A549 (cell line): ENCODE results near the gene TNFAIP8L1. TPM values are rescaled to one million over a fixed set of nuclear protein-coding genes. Genes with fewer than 3 reads are reported as not detected.

Experiments used
- ATAC-seq, 2 experiments: fragments of 200-7000 bp in 1 of 2; fragments of >200 bp in 1 of 2; cut with Nextera tagmentation in 1 of 2; cut with Tn5 transposase in 1 of 2; 3 replicates each; pipeline versions ENCODE4 v1.8.0 to v1.9.1; 2018 to 2020; ENCODE audit warnings: mild to moderate bottlenecking in 1 of 2, moderate library complexity in 1 of 2
- CTCF ChIA-PET: fragments of 300-600 bp; sonication (Branson Sonifier 250); formaldehyde crosslinking; extraction: SDS; loops from one replicate; lab custom pipeline; 2021; ENCODE audit warnings: antibody characterized with exemption, inconsistent platforms; lab: Yijun Ruan, JAX
- POLR2A ChIA-PET: fragments of 350-600 bp; formaldehyde crosslinking; extraction: SDS; loops from one replicate; lab custom pipeline; 2021; ENCODE audit warnings: antibody characterized with exemption, inconsistent platforms; lab: Yijun Ruan, JAX
- DNase-seq, 2 experiments: peaks; one replicate each; pipeline versions ENCODE4 v3.0.0 to v3.0.0-alpha.2; 2011 to 2016; ENCODE audit warnings: low read depth in 1 of 2, low spot score in 1 of 2
- FAIRE-seq: peaks from 2 replicates; lab custom pipeline; 2011; peaks lifted over from hg19 to GRCh38; lab: Jason Lieb, UNC
- H3K27ac ChIP-seq, 2 experiments: fragments of >200 bp; sonication (Bioruptor Twin); formaldehyde crosslinking; 3 replicates each; pipeline ENCODE4 v1.5.1; 2016 to 2017
- H3K4me1 ChIP-seq: fragments of >200 bp; sonication (Bioruptor Twin); formaldehyde crosslinking; 3 replicates; pipeline ENCODE4 v1.6.1; 2016
- H3K4me2 ChIP-seq: fragments of >200 bp; sonication (Bioruptor Twin); formaldehyde crosslinking; 3 replicates; pipeline ENCODE4 v1.6.1; 2016
- H3K4me3 ChIP-seq: fragments of >200 bp; sonication (Bioruptor Twin); formaldehyde crosslinking; 3 replicates; pipeline ENCODE4 v1.5.1; 2016
- H3K9me3 ChIP-seq: fragments of >200 bp; sonication (Bioruptor Twin); formaldehyde crosslinking; 3 replicates; pipeline ENCODE4 v1.6.1; 2016
- CBX2 ChIP-seq: fragments of 200-600 bp; sonication (generic); IDR thresholded peaks from 2 replicates; pipeline ENCODE4 v1.6.1; 2016; ENCODE audit warnings: low read depth, mild to moderate bottlenecking, borderline replicate concordance
- CBX8 ChIP-seq: fragments of 200-600 bp; sonication (generic); IDR thresholded peaks from 2 replicates; pipeline ENCODE4 v1.6.1; 2016
- CHD4 ChIP-seq: fragments of 200-600 bp; sonication (generic); IDR thresholded peaks from 2 replicates; pipeline ENCODE4 v1.6.1; 2016; ENCODE audit warnings: antibody characterized with exemption, mild to moderate bottlenecking, borderline replicate concordance
- EHMT2 ChIP-seq: fragments of 200-600 bp; sonication (generic); IDR thresholded peaks from 2 replicates; pipeline ENCODE4 v1.6.1; 2016; ENCODE audit warnings: antibody characterized with exemption, low read depth, mild to moderate bottlenecking, moderate library complexity
- FOXS1 ChIP-seq: fragments of 250-450 bp; sonication (Bioruptor Pico); IDR thresholded peaks from 2 replicates; pipeline ENCODE4 v1.5.0; 2020; ENCODE audit warnings: mild to moderate bottlenecking, moderate library complexity
- MAX ChIP-seq: IDR thresholded peaks from 2 replicates; pipeline ENCODE4 v1.6.1; 2012
- MAZ ChIP-seq: fragments of 150-350 bp; IDR thresholded peaks from 2 replicates; pipeline ENCODE4 v1.6.1; 2014; ENCODE audit warnings: antibody characterized with exemption, low read depth, low read length, borderline replicate concordance
- MYC ChIP-seq: IDR thresholded peaks from 2 replicates; pipeline ENCODE4 v1.6.1; 2012; ENCODE audit warnings: mild to moderate bottlenecking, inconsistent platforms, low read length, improper control_type of control experiment, borderline replicate concordance
- NPAS2 ChIP-seq: fragments of 250-450 bp; sonication (Bioruptor Pico); IDR thresholded peaks from 2 replicates; pipeline ENCODE4 v1.8.0; 2022; ENCODE audit warnings: mild to moderate bottlenecking, moderate library complexity, borderline replicate concordance
- PHF8 ChIP-seq: fragments of 200-600 bp; sonication (generic); IDR thresholded peaks from 2 replicates; pipeline ENCODE4 v1.6.1; 2016; ENCODE audit warnings: low read depth, mild to moderate bottlenecking, antibody characterized with exemption, moderate library complexity, borderline replicate concordance
- RAD21 ChIP-seq, 2 experiments: fragments of >200 bp in 1 of 2; sonication (Bioruptor Twin) in 1 of 2; formaldehyde crosslinking in 1 of 2; IDR thresholded peaks in 1 of 2; conservative IDR thresholded peaks in 1 of 2; 2 replicates in 1 of 2; 3 replicates in 1 of 2; pipeline ENCODE4 v1.6.1; 2012 to 2018; ENCODE audit warnings: inconsistent platforms in 1 of 2
- SMC3 ChIP-seq: fragments of >200 bp; sonication (Bioruptor Twin); formaldehyde crosslinking; IDR thresholded peaks from 3 replicates; pipeline ENCODE4 v1.6.1; 2018; ENCODE audit warnings: inconsistent platforms
- SREBF2 ChIP-seq: fragments of 450-650 bp; IDR thresholded peaks from 2 replicates; pipeline ENCODE4 v1.6.1; 2014; ENCODE audit warnings: mild to moderate bottlenecking, moderate library complexity
- TFCP2L1 ChIP-seq: fragments of 250-450 bp; sonication (Bioruptor Pico); IDR thresholded peaks from 2 replicates; pipeline ENCODE4 v1.5.0; 2021; ENCODE audit warnings: mild to moderate bottlenecking
- TP53 ChIP-seq: fragments of 250-450 bp; sonication (Bioruptor Pico); IDR thresholded peaks from 2 replicates; pipeline ENCODE4 v1.5.0; 2021; ENCODE audit warnings: mild to moderate bottlenecking, moderate library complexity
- USF2 ChIP-seq: fragments of 450-650 bp; IDR thresholded peaks from 2 replicates; pipeline ENCODE4 v1.6.1; 2014; ENCODE audit warnings: antibody characterized with exemption
- ZNF302 ChIP-seq: fragments of 250-450 bp; sonication (Bioruptor Pico); IDR thresholded peaks from 2 replicates; pipeline ENCODE4 v1.9.0; 2021; ENCODE audit warnings: inconsistent platforms, mild to moderate bottlenecking, moderate library complexity
- WGBS: methylation state at CpG from one replicate; pipeline ENCODE4 v1.1.6; 2017; ENCODE audit errors: missing lambda C conversion rate; 5-methylcytosine and 5-hydroxymethylcytosine counted together
- polyA plus RNA-seq, 4 experiments: library from polyadenylated mRNA; depleted of rRNA in 3 of 4; stranded (reverse); fragments of >200 nt; fragmentation: RNase III in 1 of 4; extraction: RNeasy Plus Mini Kit Qiagen cat#74134 plus additional on column Dnase treatment in 1 of 4; gene quantifications; 2 replicates in 3 of 4; 3 replicates in 1 of 4; pipeline ENCODE4 v1.2.3, GENCODE V29; 2011 to 2017
- TF ChIP-seq, protein P1 (sequence below): fragments of 250-450 bp; sonication (Bioruptor Pico); IDR thresholded peaks from 2 replicates; pipeline ENCODE4 v1.5.0; 2021; ENCODE audit warnings: mild to moderate bottlenecking, moderate library complexity, borderline replicate concordance
- TF ChIP-seq, protein P2 (sequence below): fragments of >200 bp; sonication (Bioruptor Twin); formaldehyde crosslinking; IDR thresholded peaks from 3 replicates; pipeline ENCODE4 v1.5.1; 2016
- TF ChIP-seq, protein P3 (sequence below): fragments of 250-450 bp; sonication (Bioruptor Pico); IDR thresholded peaks from 2 replicates; pipeline ENCODE4 v1.5.0; 2020; ENCODE audit warnings: low read depth, mild to moderate bottlenecking, moderate library complexity

The TNFAIP8L1 gene
- polyA plus RNA-seq, 2 of the 4 experiments (the other 2 are of a cell fraction) = 3.2 to 5.9 TPM

- Histone ChIP-seq H3K4me1 (peaks cover 33% of the 10 kb centered on the region), H3K4me2 (peak overlapping the region; percentile 92), H3K4me3 (peak overlapping the region; percentile 48), H3K9me3 (no peaks in the 10 kb centered on the region), H3K27ac (peak overlapping the region; percentile 81 to 92)
- ATAC-seq = peak; percentile 37 to 62; a peak in 3 of 6 replicates
- TF ChIP-seq SREBF2 (no peak), TFCP2L1 (no peak), SMC3 (peak; percentile 76), EHMT2 (no peak), PHF8 (no peak), ZNF302 (CRISPR knock-in tag) (no peak), RAD21 (conservative IDR thresholded peaks at IDR 0.05 in 1 of 2, IDR thresholded peaks at IDR 0.05 in 1 of 2) (peak; percentile 71 to 90), MAZ (no peak), MYC (no peak), FOXS1 (CRISPR knock-in tag) (no peak)
- TF ChIP-seq, protein P1, sequence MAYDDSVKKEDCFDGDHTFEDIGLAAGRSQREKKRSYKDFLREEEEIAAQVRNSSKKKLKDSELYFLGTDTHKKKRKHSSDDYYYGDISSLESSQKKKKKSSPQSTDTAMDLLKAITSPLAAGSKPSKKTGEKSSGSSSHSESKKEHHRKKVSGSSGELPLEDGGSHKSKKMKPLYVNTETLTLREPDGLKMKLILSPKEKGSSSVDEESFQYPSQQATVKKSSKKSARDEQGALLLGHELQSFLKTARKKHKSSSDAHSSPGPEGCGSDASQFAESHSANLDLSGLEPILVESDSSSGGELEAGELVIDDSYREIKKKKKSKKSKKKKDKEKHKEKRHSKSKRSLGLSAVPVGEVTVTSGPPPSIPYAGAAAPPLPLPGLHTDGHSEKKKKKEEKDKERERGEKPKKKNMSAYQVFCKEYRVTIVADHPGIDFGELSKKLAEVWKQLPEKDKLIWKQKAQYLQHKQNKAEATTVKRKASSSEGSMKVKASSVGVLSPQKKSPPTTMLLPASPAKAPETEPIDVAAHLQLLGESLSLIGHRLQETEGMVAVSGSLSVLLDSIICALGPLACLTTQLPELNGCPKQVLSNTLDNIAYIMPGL (CRISPR knock-in tag) = no peak
- TF ChIP-seq, protein P2, sequence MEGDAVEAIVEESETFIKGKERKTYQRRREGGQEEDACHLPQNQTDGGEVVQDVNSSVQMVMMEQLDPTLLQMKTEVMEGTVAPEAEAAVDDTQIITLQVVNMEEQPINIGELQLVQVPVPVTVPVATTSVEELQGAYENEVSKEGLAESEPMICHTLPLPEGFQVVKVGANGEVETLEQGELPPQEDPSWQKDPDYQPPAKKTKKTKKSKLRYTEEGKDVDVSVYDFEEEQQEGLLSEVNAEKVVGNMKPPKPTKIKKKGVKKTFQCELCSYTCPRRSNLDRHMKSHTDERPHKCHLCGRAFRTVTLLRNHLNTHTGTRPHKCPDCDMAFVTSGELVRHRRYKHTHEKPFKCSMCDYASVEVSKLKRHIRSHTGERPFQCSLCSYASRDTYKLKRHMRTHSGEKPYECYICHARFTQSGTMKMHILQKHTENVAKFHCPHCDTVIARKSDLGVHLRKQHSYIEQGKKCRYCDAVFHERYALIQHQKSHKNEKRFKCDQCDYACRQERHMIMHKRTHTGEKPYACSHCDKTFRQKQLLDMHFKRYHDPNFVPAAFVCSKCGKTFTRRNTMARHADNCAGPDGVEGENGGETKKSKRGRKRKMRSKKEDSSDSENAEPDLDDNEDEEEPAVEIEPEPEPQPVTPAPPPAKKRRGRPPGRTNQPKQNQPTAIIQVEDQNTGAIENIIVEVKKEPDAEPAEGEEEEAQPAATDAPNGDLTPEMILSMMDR = peak; percentile 84
- POLR2A ChIA-PET = interaction anchor here (0.7 kb wide), 1 partner anchor 59 kb away, joined by 3 read pairs; no protein-coding TSS in a partner anchor
- FAIRE-seq = no peak
- WGBS = 0% methylated on average over 1 of the region's 43 CpGs
- CTCF ChIA-PET = interaction anchor here (0.6 to 3.4 kb wide), 37 partner anchors 9 to 266 kb away, joined by 3 to 118 read pairs (median 6); partner anchors contain the start of genes HDGFL2 and SEMA6B
- peak; percentile 34 to 65 for DNase-seq
Observed at GRCh38 chr19:4636151-4636717, 3.1 kb upstream of the TNFAIP8L1 start.

GRCh38 chr19:4636761-4637160 is 2.6 kb upstream of the TNFAIP8L1 start:
- CTCF ChIA-PET = interaction anchor here (0.6 to 3.4 kb wide), 34 partner anchors 8 to 267 kb away, joined by 3 to 118 read pairs (median 6); partner anchors contain the start of genes HDGFL2 and SEMA6B
- ATAC-seq = no peak
- peaks cover 33% of the 10 kb centered on the region for H3K4me1 ChIP-seq

DNA sequence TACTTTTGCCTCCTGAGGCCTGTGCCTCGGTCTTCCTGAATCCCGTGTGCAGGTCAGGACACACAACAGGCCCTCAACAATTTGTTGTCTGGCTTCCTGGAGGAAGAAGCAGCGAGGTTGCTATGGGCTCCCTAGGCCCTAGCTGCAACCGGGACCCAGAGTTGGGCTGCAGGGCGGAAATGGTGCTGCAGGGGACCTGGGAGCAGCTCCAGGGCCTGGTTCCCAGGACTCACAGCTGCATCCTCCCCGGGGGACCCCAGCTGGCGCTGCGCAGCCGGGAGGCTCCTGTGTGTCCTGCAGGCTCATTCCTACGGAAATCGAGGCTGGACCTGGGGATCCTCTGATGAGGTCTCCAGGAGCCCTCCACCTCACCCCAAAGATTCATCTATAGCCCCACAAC is 999 bp upstream of the TNFAIP8L1 start:
- DNase-seq = no peak
- CTCF ChIA-PET = interaction anchor here (0.6 to 3.4 kb wide), 9 partner anchors 10 to 114 kb away, joined by 3 to 118 read pairs (median 16); no protein-coding TSS in a partner anchor
- 93% methylated on average over 4 of the region's 11 CpGs for WGBS
- H3K27ac ChIP-seq = peak overlapping the region; percentile 79 to 93
- TF ChIP-seq TP53 (CRISPR knock-in tag) (no peak), SMC3 (no peak), CBX8 (no peak), USF2 (no peak)
- TF ChIP-seq, all 56 proteins: peak for 0
- POLR2A ChIA-PET = no interaction called here
- no peak overlapping the region for H3K4me3 ChIP-seq
- no peaks in the 10 kb centered on the region for H3K9me3 ChIP-seq
- ATAC-seq (no peak), FAIRE-seq (no peak)
- peak overlapping the region; percentile 74 for H3K4me2 ChIP-seq
- peaks cover 32% of the 10 kb centered on the region for H3K4me1 ChIP-seq

More at GRCh38 chr19:4636761-4637160, 2.6 kb upstream of the TNFAIP8L1 start:
- H3K9me3 ChIP-seq = no peaks in the 10 kb centered on the region
- no peak overlapping the region for H3K4me3 ChIP-seq
- DNase-seq (no peak), FAIRE-seq (no peak)
- POLR2A ChIA-PET = no interaction called here
- WGBS = 72% methylated on average over 8 of the region's 8 CpGs
- peak overlapping the region; percentile 92 for H3K4me2 ChIP-seq
- TF ChIP-seq CBX2 (no peak), SREBF2 (no peak), NPAS2 (CRISPR knock-in tag) (no peak), MAX (no peak), CHD4 (no peak)
- TF ChIP-seq, protein P3, sequence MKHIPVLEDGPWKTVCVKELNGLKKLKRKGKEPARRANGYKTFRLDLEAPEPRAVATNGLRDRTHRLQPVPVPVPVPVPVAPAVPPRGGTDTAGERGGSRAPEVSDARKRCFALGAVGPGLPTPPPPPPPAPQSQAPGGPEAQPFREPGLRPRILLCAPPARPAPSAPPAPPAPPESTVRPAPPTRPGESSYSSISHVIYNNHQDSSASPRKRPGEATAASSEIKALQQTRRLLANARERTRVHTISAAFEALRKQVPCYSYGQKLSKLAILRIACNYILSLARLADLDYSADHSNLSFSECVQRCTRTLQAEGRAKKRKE (CRISPR knock-in tag) = no peak
- peak overlapping the region; percentile 81 to 92; a peak in 4 of 6 replicates for H3K27ac ChIP-seq
